K562 (cell line): ENCODE data around the gene EPO. TPM values are rescaled to one million over a fixed set of nuclear protein-coding genes. Genes with fewer than 3 reads are reported as not detected.
A peak's percentile ranks its signal among the peaks of the same experiment; 100 is the strongest.

Experiments used
- BDP1 ChIP-seq: IDR thresholded peaks from 3 replicates; pipeline ENCODE4 v1.6.1; 2011; ENCODE audit not compliant: insufficient read length, insufficient read depth
- EP300 ChIP-seq: IDR thresholded peaks from 2 replicates; pipeline ENCODE4 v1.6.1; 2012; ENCODE audit warnings: low read length, improper control_type of control experiment
- FIP1L1 ChIP-seq: fragments of 200-400 bp; formaldehyde crosslinking; IDR thresholded peaks from 2 replicates; pipeline ENCODE4 v1.6.1; 2018; ENCODE audit warnings: mild to moderate bottlenecking, low read depth, low read length; ENCODE audit not compliant: poor library complexity, severe bottlenecking
- NCOA1 ChIP-seq: fragments of 450-650 bp; IDR thresholded peaks from 2 replicates; pipeline ENCODE4 v1.6.1; 2016; ENCODE audit warnings: low read depth
- NFE2 ChIP-seq: IDR thresholded peaks from 2 replicates; pipeline ENCODE4 v1.6.1; 2014; ENCODE audit warnings: antibody characterized with exemption, low read depth
- PHF21A ChIP-seq: fragments of 450-650 bp; IDR thresholded peaks from 2 replicates; pipeline ENCODE4 v1.6.1; 2017; ENCODE audit warnings: low read depth, borderline replicate concordance
- RERE ChIP-seq: sonication (generic); formaldehyde crosslinking; IDR thresholded peaks from 2 replicates; pipeline ENCODE4 v1.8.0; 2023; ENCODE audit warnings: missing genetic modification reagents, mild to moderate bottlenecking, borderline replicate concordance
- TARDBP ChIP-seq: fragments of 450-650 bp; IDR thresholded peaks from 2 replicates; pipeline ENCODE4 v1.6.1; 2016
- ZFP30 ChIP-seq: fragments of 250-450 bp; sonication (Bioruptor Pico); IDR thresholded peaks from 2 replicates; pipeline ENCODE4 v1.8.0; 2022; ENCODE audit warnings: moderate library complexity, mild to moderate bottlenecking, inconsistent platforms, borderline replicate concordance
- ZNF444 ChIP-seq: fragments of 250-450 bp; sonication (Bioruptor Pico); IDR thresholded peaks from 2 replicates; pipeline ENCODE4 v1.4.0; 2020; ENCODE audit warnings: mild to moderate bottlenecking, moderate library complexity
- polyA plus RNA-seq, 8 experiments: library from polyadenylated mRNA; depleted of rRNA in 4 of 8; stranded (reverse) in 5 of 8; unstranded in 3 of 8; fragments of >200 nt; fragmentation: Nextera tagmentation in 2 of 8; fragmentation: Illumina TruSeq in 1 of 8; extraction: Ambion mirVana in 2 of 8; extraction: Trizol in 1 of 8; gene quantifications; 2 replicates each; pipeline versions ENCODE4 v1.2.1 to v1.2.3, GENCODE V29; 2011 to 2014; ENCODE audit warnings: inconsistent platforms in 1 of 8, missing spikeins in 1 of 8
- total RNA-seq, 7 experiments: library from RNA; depleted of rRNA in 6 of 7; stranded (reverse); fragments of >200 nt in 6 of 7; fragmentation: Illumina TruSeq in 2 of 7; extraction: Trizol in 2 of 7; gene quantifications; 2 replicates each; pipeline versions ENCODE4 v1.2.1 to v1.2.3, GENCODE V29; 2011 to 2021; ENCODE audit warnings: low replicate concordance in 1 of 7
- TF ChIP-seq, protein P1 (sequence below): fragments of 150-350 bp; IDR thresholded peaks from 2 replicates; pipeline ENCODE4 v1.6.1; 2014; ENCODE audit warnings: low read depth, mild to moderate bottlenecking, low read length, borderline replicate concordance
- TF ChIP-seq, protein P2 (sequence below): fragments of 250-450 bp; sonication (Bioruptor Pico); IDR thresholded peaks from 2 replicates; pipeline ENCODE4 v1.9.0; 2021; ENCODE audit warnings: mild to moderate bottlenecking
- TF ChIP-seq, protein P3 (sequence below): fragments of 450-650 bp; IDR thresholded peaks from 2 replicates; pipeline ENCODE4 v1.6.1; 2018; ENCODE audit not compliant: partially characterized antibody

Gene EPO
- total and polyA plus RNA-seq, 9 of the 15 experiments (the other 6 are each of a cell fraction or from before 2014, with no cell fraction given): 0.06 to 0.41 (median 0.07) TPM; not detected in 6

GRCh38 chr7:100673302-100673941, 46.8 kb upstream of the EPO start, which contains the start of gene GNB2 (continued):
- TF ChIP-seq EP300 (0 out of 2 replicates have a peak, but pooled peaks have one; percentile 38), BDP1 (no peak), NFE2 (peak; percentile 34; the same call in 1 of the 2 replicates), NCOA1 (peak; percentile 53; the same call in 1 of the 2 replicates), ZNF444 (CRISPR knock-in tag) (no peak), TARDBP (peak; percentile 59; the same call in 1 of the 2 replicates), PHF21A (0 out of 2 replicates have a peak, but pooled peaks have one; percentile 73), ZFP30 (no peak), FIP1L1 (peak; percentile 98), RERE (no peak)
- TF ChIP-seq, protein P1, sequence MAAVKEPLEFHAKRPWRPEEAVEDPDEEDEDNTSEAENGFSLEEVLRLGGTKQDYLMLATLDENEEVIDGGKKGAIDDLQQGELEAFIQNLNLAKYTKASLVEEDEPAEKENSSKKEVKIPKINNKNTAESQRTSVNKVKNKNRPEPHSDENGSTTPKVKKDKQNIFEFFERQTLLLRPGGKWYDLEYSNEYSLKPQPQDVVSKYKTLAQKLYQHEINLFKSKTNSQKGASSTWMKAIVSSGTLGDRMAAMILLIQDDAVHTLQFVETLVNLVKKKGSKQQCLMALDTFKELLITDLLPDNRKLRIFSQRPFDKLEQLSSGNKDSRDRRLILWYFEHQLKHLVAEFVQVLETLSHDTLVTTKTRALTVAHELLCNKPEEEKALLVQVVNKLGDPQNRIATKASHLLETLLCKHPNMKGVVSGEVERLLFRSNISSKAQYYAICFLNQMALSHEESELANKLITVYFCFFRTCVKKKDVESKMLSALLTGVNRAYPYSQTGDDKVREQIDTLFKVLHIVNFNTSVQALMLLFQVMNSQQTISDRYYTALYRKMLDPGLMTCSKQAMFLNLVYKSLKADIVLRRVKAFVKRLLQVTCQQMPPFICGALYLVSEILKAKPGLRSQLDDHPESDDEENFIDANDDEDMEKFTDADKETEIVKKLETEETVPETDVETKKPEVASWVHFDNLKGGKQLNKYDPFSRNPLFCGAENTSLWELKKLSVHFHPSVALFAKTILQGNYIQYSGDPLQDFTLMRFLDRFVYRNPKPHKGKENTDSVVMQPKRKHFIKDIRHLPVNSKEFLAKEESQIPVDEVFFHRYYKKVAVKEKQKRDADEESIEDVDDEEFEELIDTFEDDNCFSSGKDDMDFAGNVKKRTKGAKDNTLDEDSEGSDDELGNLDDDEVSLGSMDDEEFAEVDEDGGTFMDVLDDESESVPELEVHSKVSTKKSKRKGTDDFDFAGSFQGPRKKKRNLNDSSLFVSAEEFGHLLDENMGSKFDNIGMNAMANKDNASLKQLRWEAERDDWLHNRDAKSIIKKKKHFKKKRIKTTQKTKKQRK: no peak
- TF ChIP-seq, protein P2, sequence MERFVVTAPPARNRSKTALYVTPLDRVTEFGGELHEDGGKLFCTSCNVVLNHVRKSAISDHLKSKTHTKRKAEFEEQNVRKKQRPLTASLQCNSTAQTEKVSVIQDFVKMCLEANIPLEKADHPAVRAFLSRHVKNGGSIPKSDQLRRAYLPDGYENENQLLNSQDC: peak; percentile 98; the same call in 1 of the 2 replicates
- TF ChIP-seq, protein P3, sequence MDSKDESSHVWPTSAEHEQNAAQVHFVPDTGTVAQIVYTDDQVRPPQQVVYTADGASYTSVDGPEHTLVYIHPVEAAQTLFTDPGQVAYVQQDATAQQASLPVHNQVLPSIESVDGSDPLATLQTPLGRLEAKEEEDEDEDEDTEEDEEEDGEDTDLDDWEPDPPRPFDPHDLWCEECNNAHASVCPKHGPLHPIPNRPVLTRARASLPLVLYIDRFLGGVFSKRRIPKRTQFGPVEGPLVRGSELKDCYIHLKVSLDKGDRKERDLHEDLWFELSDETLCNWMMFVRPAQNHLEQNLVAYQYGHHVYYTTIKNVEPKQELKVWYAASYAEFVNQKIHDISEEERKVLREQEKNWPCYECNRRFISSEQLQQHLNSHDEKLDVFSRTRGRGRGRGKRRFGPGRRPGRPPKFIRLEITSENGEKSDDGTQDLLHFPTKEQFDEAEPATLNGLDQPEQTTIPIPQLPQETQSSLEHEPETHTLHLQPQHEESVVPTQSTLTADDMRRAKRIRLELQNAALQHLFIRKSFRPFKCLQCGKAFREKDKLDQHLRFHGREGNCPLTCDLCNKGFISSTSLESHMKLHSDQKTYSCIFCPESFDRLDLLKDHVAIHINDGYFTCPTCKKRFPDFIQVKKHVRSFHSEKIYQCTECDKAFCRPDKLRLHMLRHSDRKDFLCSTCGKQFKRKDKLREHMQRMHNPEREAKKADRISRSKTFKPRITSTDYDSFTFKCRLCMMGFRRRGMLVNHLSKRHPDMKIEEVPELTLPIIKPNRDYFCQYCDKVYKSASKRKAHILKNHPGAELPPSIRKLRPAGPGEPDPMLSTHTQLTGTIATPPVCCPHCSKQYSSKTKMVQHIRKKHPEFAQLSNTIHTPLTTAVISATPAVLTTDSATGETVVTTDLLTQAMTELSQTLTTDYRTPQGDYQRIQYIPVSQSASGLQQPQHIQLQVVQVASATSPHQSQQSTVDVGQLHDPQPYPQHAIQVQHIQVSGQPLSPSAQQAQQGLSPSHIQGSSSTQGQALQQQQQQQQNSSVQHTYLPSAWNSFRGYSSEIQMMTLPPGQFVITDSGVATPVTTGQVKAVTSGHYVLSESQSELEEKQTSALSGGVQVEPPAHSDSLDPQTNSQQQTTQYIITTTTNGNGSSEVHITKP: peak; percentile 100
